SK-N-SH (cell line): ENCODE measurements around the gene MEF2D.

Experiments used
- EZH2phosphoT487 ChIP-seq: fragments of 200-600 bp; sonication (generic); IDR thresholded peaks from 2 replicates; pipeline ENCODE4 v1.6.1; 2017; ENCODE audit warnings: low read depth, mixed run types, mild to moderate bottlenecking, antibody characterized with exemption, moderate library complexity, borderline replicate concordance
- RCOR1 ChIP-seq: fragments of 150-350 bp; IDR thresholded peaks from 2 replicates; pipeline ENCODE4 v1.6.1; 2017; ENCODE audit warnings: antibody characterized with exemption, low read length
- SMC3 ChIP-seq: IDR thresholded peaks from 2 replicates; pipeline ENCODE4 v1.6.1; 2012; ENCODE audit warnings: low read depth, low read length, improper control_type of control experiment
- TAF1 ChIP-seq: IDR thresholded peaks from 2 replicates; pipeline ENCODE4 v1.6.1; 2012; ENCODE audit warnings: low read depth, mild to moderate bottlenecking, low read length, moderate library complexity, borderline replicate concordance

GRCh38 chr1:156438278-156438987 lies 62.1 kb downstream of the MEF2D start:
- TF ChIP-seq TAF1 (no peak), SMC3 (no peak), EZH2phosphoT487 (no peak), RCOR1 (no peak)
